GM12878 (cell line): Measurements from ENCODE around the gene MYH9. TPM values are rescaled to one million over a fixed set of nuclear protein-coding genes. Genes with fewer than 3 reads are reported as not detected.
A peak's percentile ranks its signal among the peaks of the same experiment; 100 is the strongest.

Experiments used
- ATAC-seq: fragments of 200-7000 bp; cut with Tn5 transposase; 3 replicates; pipeline ENCODE4 v1.9.1; 2020; ENCODE audit warnings: mild to moderate bottlenecking, moderate library complexity
- BruUV-seq: library from RNA; stranded (reverse); fragments of 400-500 nt; replicated peaks from 2 replicates; lab custom pipeline; 2021; lab: Mats Ljungman, UMichigan
- CTCF ChIA-PET: fragments of 300-600 bp; sonication (Branson Sonifier 250); formaldehyde crosslinking; extraction: SDS; loops from one replicate; lab custom pipeline; 2021; ENCODE audit warnings: inconsistent platforms; lab: Yijun Ruan, JAX
- POLR2A ChIA-PET: fragments of 350-600 bp; formaldehyde crosslinking; extraction: SDS; loops from one replicate; lab custom pipeline; 2021; ENCODE audit warnings: inconsistent platforms; lab: Charles Lee
- RAD21 ChIA-PET: fragments of 300-600 bp; sonication (Branson Sonifier 250); formaldehyde crosslinking; loops from one replicate; lab custom pipeline; 2023; ENCODE audit warnings: antibody characterized with exemption; ENCODE audit not compliant: unreplicated experiment; lab: Charles Lee
- SMC1A ChIA-PET: fragments of 300-600 bp; sonication (Branson Sonifier 250); formaldehyde crosslinking; loops from one replicate; lab custom pipeline; 2023; ENCODE audit not compliant: unreplicated experiment, uncharacterized antibody; lab: Charles Lee
- DNase-seq: peaks from one replicate; pipeline ENCODE4 v3.0.0-alpha.2; 2011; ENCODE audit warnings: low read depth, low spot score
- FAIRE-seq: peaks from 3 replicates; lab custom pipeline; 2011; peaks lifted over from hg19 to GRCh38; lab: Jason Lieb, UNC
- H2AFZ ChIP-seq: 2 replicates; pipeline ENCODE4 v1.6.0; 2011; ENCODE audit warnings: low read depth, low read length, control low read depth; ENCODE audit not compliant: control insufficient read depth
- H3K27ac ChIP-seq: 2 replicates; pipeline ENCODE4 v1.5.1; 2011; ENCODE audit warnings: control low read depth; ENCODE audit not compliant: control insufficient read depth, insufficient read depth
- H3K27me3 ChIP-seq, 2 experiments: replicated peaks in 1 of 2; 2 replicates each; pipeline versions ENCODE4 v1.6.0 to v1.6.1; 2011; ENCODE audit warnings: low read length in 1 of 2; ENCODE audit not compliant: control insufficient read depth in 2 of 2, insufficient read depth in 2 of 2
- H3K36me3 ChIP-seq, 2 experiments: 2 replicates each; pipeline ENCODE4 v1.5.1; 2011; ENCODE audit warnings: low read length in 1 of 2; ENCODE audit not compliant: control insufficient read depth in 2 of 2, insufficient read depth in 2 of 2
- H3K4me1 ChIP-seq: 2 replicates; pipeline ENCODE4 v1.6.1; 2011; ENCODE audit warnings: mild to moderate bottlenecking, low read length, moderate library complexity, mixed read lengths; ENCODE audit not compliant: control insufficient read depth, insufficient read depth
- H3K4me2 ChIP-seq: 2 replicates; pipeline ENCODE4 v1.6.0; 2011; ENCODE audit warnings: control low read depth; ENCODE audit not compliant: control insufficient read depth, insufficient read depth
- H3K4me3 ChIP-seq: fragments of 200-600 bp; sonication (generic); 2 replicates; pipeline ENCODE4 v1.5.1; 2016
- H3K79me2 ChIP-seq: 2 replicates; pipeline ENCODE4 v1.6.0; 2011; ENCODE audit warnings: low read length; ENCODE audit not compliant: control insufficient read depth, insufficient read depth
- H3K9ac ChIP-seq: 2 replicates; pipeline ENCODE4 v1.8.0; 2011; ENCODE audit warnings: low read length, control low read depth, mixed read lengths; ENCODE audit not compliant: control insufficient read depth, insufficient read depth
- H3K9me3 ChIP-seq: replicated peaks from 3 replicates; pipeline ENCODE4 v1.5.1; 2011; ENCODE audit warnings: mild to moderate bottlenecking, low read length; ENCODE audit not compliant: control insufficient read depth, insufficient read depth
- H4K20me1 ChIP-seq: 2 replicates; pipeline ENCODE4 v1.6.0; 2011; ENCODE audit not compliant: control insufficient read depth, insufficient read depth
- BHLHE40 ChIP-seq, 2 experiments: fragments of 450-650 bp in 1 of 2; IDR thresholded peaks; 2 replicates each; pipeline ENCODE4 v1.6.1; 2011 to 2017; ENCODE audit warnings: low read depth in 2 of 2, borderline replicate concordance in 1 of 2, improper control_type of control experiment in 1 of 2, low read length in 1 of 2, mild to moderate bottlenecking in 1 of 2
- EED ChIP-seq: sonication (generic); IDR thresholded peaks from 2 replicates; pipeline ENCODE4 v1.6.1; 2016; ENCODE audit warnings: antibody characterized with exemption, low read depth
- FOS ChIP-seq: IDR thresholded peaks from 3 replicates; pipeline ENCODE4 v1.6.1; 2011; ENCODE audit warnings: borderline replicate concordance; ENCODE audit not compliant: insufficient read length; ENCODE audit errors: extremely low read depth
- HCFC1 ChIP-seq: fragments of 150-350 bp; IDR thresholded peaks from 2 replicates; pipeline ENCODE4 v1.6.1; 2014; ENCODE audit warnings: low read length
- IKZF1 ChIP-seq: fragments of 450-650 bp; conservative IDR thresholded peaks from 2 replicates; pipeline ENCODE4 v1.6.1; 2017; ENCODE audit warnings: antibody characterized with exemption, mild to moderate bottlenecking
- IRF4 ChIP-seq: IDR thresholded peaks from 2 replicates; pipeline ENCODE4 v1.6.1; 2011; ENCODE audit warnings: low read depth, low read length
- IRF5 ChIP-seq: fragments of 450-650 bp; IDR thresholded peaks from 2 replicates; pipeline ENCODE4 v1.6.1; 2017; ENCODE audit warnings: borderline replicate concordance
- KDM1A ChIP-seq: fragments of 200-600 bp; sonication (generic); IDR thresholded peaks from 2 replicates; pipeline ENCODE4 v1.6.1; 2016; ENCODE audit warnings: borderline replicate concordance
- MLLT1 ChIP-seq: fragments of 450-650 bp; IDR thresholded peaks from 2 replicates; pipeline ENCODE4 v1.6.1; 2016; ENCODE audit warnings: mild to moderate bottlenecking
- NBN ChIP-seq: fragments of 450-650 bp; IDR thresholded peaks from 2 replicates; pipeline ENCODE4 v1.6.1; 2016
- NFXL1 ChIP-seq: fragments of 450-650 bp; IDR thresholded peaks from 2 replicates; pipeline ENCODE4 v1.6.1; 2017; ENCODE audit warnings: antibody characterized with exemption, mild to moderate bottlenecking, borderline replicate concordance
- NFYA ChIP-seq: IDR thresholded peaks from 2 replicates; pipeline ENCODE4 v1.6.1; 2011; ENCODE audit warnings: low read depth, mild to moderate bottlenecking, low read length, improper control_type of control experiment, borderline replicate concordance
- POLR2AphosphoS5 ChIP-seq: IDR thresholded peaks from 2 replicates; pipeline ENCODE4 v1.6.1; 2011; ENCODE audit warnings: mild to moderate bottlenecking, low read length, inconsistent platforms
- RBBP5 ChIP-seq: fragments of 200-600 bp; sonication (generic); conservative IDR thresholded peaks from 2 replicates; pipeline ENCODE4 v1.6.1; 2016
- RELA ChIP-seq: fragments of 450-650 bp; IDR thresholded peaks from 2 replicates; pipeline ENCODE4 v1.8.0; 2014; ENCODE audit warnings: borderline replicate concordance; ENCODE audit not compliant: partially characterized antibody
- RUNX3 ChIP-seq: IDR thresholded peaks from 2 replicates; pipeline ENCODE4 v1.6.1; 2012; ENCODE audit warnings: low read length, inconsistent platforms
- SUZ12 ChIP-seq: fragments of 200-600 bp; sonication (generic); IDR thresholded peaks from one replicate; pipeline ENCODE4 v1.6.1; 2018; ENCODE audit warnings: antibody characterized with exemption, mild to moderate bottlenecking; ENCODE audit not compliant: unreplicated experiment
- TAF1 ChIP-seq: IDR thresholded peaks from 2 replicates; pipeline ENCODE4 v1.6.1; 2011; ENCODE audit warnings: mild to moderate bottlenecking, low read depth, low read length, borderline replicate concordance
- TBL1XR1 ChIP-seq: IDR thresholded peaks from 2 replicates; pipeline ENCODE4 v1.6.1; 2012; ENCODE audit warnings: low read depth, low read length, improper control_type of control experiment
- USF2 ChIP-seq: IDR thresholded peaks from 2 replicates; pipeline ENCODE4 v1.6.1; 2011; ENCODE audit warnings: low read depth, low read length, improper control_type of control experiment, borderline replicate concordance
- ZNF217 ChIP-seq: fragments of 450-650 bp; IDR thresholded peaks from 2 replicates; pipeline ENCODE4 v1.6.1; 2017; ENCODE audit warnings: antibody characterized with exemption, mild to moderate bottlenecking
- WGBS: methylation state at CpG from one replicate; pipeline ENCODE4 v1.1.6; 2016; ENCODE audit warnings: low lambda C conversion rate; ENCODE audit not compliant: insufficient replicate concordance, insufficient coverage; ENCODE audit errors: missing lambda C conversion rate; 5-methylcytosine and 5-hydroxymethylcytosine counted together
- in situ Hi-C: fragments of 300-500 bp; cut with MboI; formaldehyde crosslinking; loops from 9 replicates; pipeline ENCODE4 v1.14.3; 2018; ENCODE audit warnings: mixed read lengths
- intact Hi-C: fragments of 100-400 bp; cut with micrococcal nuclease; formaldehyde crosslinking; loops from one replicate; pipeline ENCODE4 v1.14.2; 2022; ENCODE audit not compliant: unreplicated experiment
- polyA plus RNA-seq, 11 experiments: library from polyadenylated mRNA; depleted of rRNA in 4 of 11; unstranded in 6 of 11; stranded (reverse) in 5 of 11; fragments of >200 nt; fragmentation: Nextera tagmentation in 4 of 11; fragmentation: Illumina TruSeq in 1 of 11; extraction: Ambion mirVana in 4 of 11; extraction: Trizol in 1 of 11; gene quantifications; 1 replicate in 1 of 11; 2 replicates in 10 of 11; pipeline versions ENCODE4 v1.2.1 to v1.2.3, GENCODE V29; 2011 to 2016; ENCODE audit warnings: inconsistent platforms in 2 of 11, missing spikeins in 2 of 11, low read depth in 1 of 11
- total RNA-seq, 4 experiments: library from RNA; depleted of rRNA in 3 of 4; stranded (reverse); fragments of >200 nt in 3 of 4; fragmentation: Illumina TruSeq in 1 of 4; extraction: Trizol in 1 of 4; gene quantifications; 2 replicates each; pipeline versions ENCODE4 v1.2.1 to v1.2.3, GENCODE V29; 2013 to 2021

Gene MYH9
- total and polyA plus RNA-seq, 10 of the 15 experiments (the other 5 are each of a cell fraction or from before 2014, with no cell fraction given) = 5.1 to 525 (median 145) TPM

GRCh38 chr22:36252754-36253522, 134.8 kb downstream of the MYH9 start, which contains the start of gene APOL1:
APOL1 (plus strand) TSS chr22:36253133; CDS start chr22:36254956, 1,823 bp downstream.
- 19% methylated on average over 10 of the region's 10 CpGs for WGBS
- Histone ChIP-seq H3K4me1 (peaks cover 38% of the 10 kb centered on the region), H3K4me2 (peak within 1 kb of the TSS; percentile 91), H3K9me3 (no peaks in the 10 kb centered on the region), H3K27ac (peak within 1 kb of the TSS; percentile 80), H3K36me3 (peaks cover 0 to 9% of the 10 kb centered on the region in 2 experiments; a peak in 1 of 4 replicates), H3K27me3 (no peaks in the 10 kb centered on the region), H3K9ac (peak within 1 kb of the TSS; percentile 79), H4K20me1 (no peaks in the 10 kb centered on the region), H3K4me3 (peak within 1 kb of the TSS; percentile 91), H3K79me2 (peaks cover 23% of the 10 kb centered on the region), H2AFZ (peak within 1 kb of the TSS; percentile 62)
- in situ Hi-C loops (no loop called here), intact Hi-C loops (no loop called here)
- CTCF ChIA-PET = interaction anchor here (0.5 to 13.2 kb wide), 9 partner anchors 8 to 187 kb away, joined by 3 to 153 read pairs (median 4); partner anchors contain the start of gene APOL2
- DNase-seq (peak; percentile 62), FAIRE-seq (peak; percentile 70), ATAC-seq (peak; percentile 83)
- no TSS peak for BruUV-seq
- RAD21 ChIA-PET = interaction anchor here (0.8 to 12.0 kb wide), 7 partner anchors 14 to 58 kb away, joined by 3 to 100 read pairs (median 3); partner anchors contain the start of gene APOL2
- SMC1A ChIA-PET = interaction anchor here (0.8 to 9.8 kb wide), 8 partner anchors 8 to 94 kb away, joined by 3 to 165 read pairs (median 4); partner anchors contain the start of gene APOL2
- POLR2A ChIA-PET = interaction anchor here (0.6 to 6.5 kb wide), 7 partner anchors 9 to 143 kb away, joined by 3 to 99 read pairs (median 4); partner anchors contain the start of gene APOL2
- no peak for TF ChIP-seq NFXL1
- TF ChIP-seq HCFC1 = no peak
- no peak for TF ChIP-seq FOS
- no peak for TF ChIP-seq NFYA
- TF ChIP-seq TBL1XR1 = no peak
- TF ChIP-seq ZNF217 = no peak
- TF ChIP-seq NBN = no peak
- peak; percentile 87; the same call in 1 of the 2 replicates for TF ChIP-seq MLLT1
- peak; percentile 19; the same call in 1 of the 2 replicates for TF ChIP-seq EED
- TF ChIP-seq RELA = no peak
- TF ChIP-seq USF2 = no peak
- TF ChIP-seq IKZF1 = no peak; the same call in 1 of the 2 replicates
- TF ChIP-seq KDM1A = no peak
- TF ChIP-seq SUZ12 = no peak
- TF ChIP-seq IRF4 = no peak
- peak; percentile 76 for TF ChIP-seq POLR2AphosphoS5
- TF ChIP-seq RUNX3 = 0 out of 2 replicates have a peak, but pooled peaks have one; percentile 6
- peak; percentile 31; the same call in 1 of the 2 replicates for TF ChIP-seq TAF1
- no peak for TF ChIP-seq IRF5
- TF ChIP-seq RBBP5 = no peak
- TF ChIP-seq BHLHE40 (IDR thresholded peaks at IDR 0.05; ENCODE audit: borderline replicate concordance in 1 of 2, low read depth in 2 of 2, low read length in 1 of 2) = peak in 1 of 2 experiments; percentile 33; a peak in 1 of 4 replicates
